Progenitor cell of endocrine pancreas (in vitro differentiated cells): ENCODE measurements around the gene TMOD2. TPM values are rescaled to one million over a fixed set of nuclear protein-coding genes. Genes with fewer than 3 reads are reported as not detected.

Experiments
- DNase-seq: peaks from one replicate; pipeline ENCODE4 v3.0.0; 2021; ENCODE audit warnings: low spot score; ENCODE audit not compliant: unreplicated experiment
- H3K27ac Mint-ChIP-seq: 2 replicates; pipeline ENCODE4 v1.8.0; 2021; ENCODE audit warnings: mild to moderate bottlenecking, moderate library complexity, mixed read lengths
- H3K27me3 Mint-ChIP-seq: 2 replicates; pipeline ENCODE4 v1.8.0; 2021; ENCODE audit warnings: mixed read lengths
- H3K36me3 Mint-ChIP-seq: 2 replicates; pipeline ENCODE4 v1.8.0; 2022; ENCODE audit warnings: mixed read lengths; ENCODE audit not compliant: insufficient read depth
- H3K4me1 Mint-ChIP-seq: 2 replicates; pipeline ENCODE4 v1.8.0; 2021; ENCODE audit warnings: low read depth, mixed read lengths
- H3K4me3 Mint-ChIP-seq: 2 replicates; pipeline ENCODE4 v1.8.0; 2021; ENCODE audit warnings: low read depth, mild to moderate bottlenecking, moderate library complexity, mixed read lengths
- H3K9me3 Mint-ChIP-seq: 2 replicates; pipeline ENCODE4 v1.8.0; 2021; ENCODE audit warnings: low read depth, mixed read lengths
- CTCF ChIP-seq: fragments of 200-600 bp; sonication (generic); IDR thresholded peaks from one replicate; pipeline ENCODE4 v1.5.0; 2021; ENCODE audit warnings: antibody characterized with exemption, mild to moderate bottlenecking; ENCODE audit not compliant: unreplicated experiment
- total RNA-seq: library from RNA; stranded (reverse); gene quantifications from 2 replicates; pipeline ENCODE4 v1.2.1, GENCODE V29; 2021

TMOD2 gene
- total RNA-seq, 1 donor from 2014 or later, result 8.1 TPM

GRCh38 chr15:51842265-51842664, 90.9 kb downstream of the TMOD2 start:
- H3K36me3 Mint-ChIP-seq, result no peaks in the 10 kb centered on the region
- peaks cover 30% of the 10 kb centered on the region for H3K4me1 Mint-ChIP-seq
- H3K4me3 Mint-ChIP-seq, result no peak overlapping the region
- H3K27ac Mint-ChIP-seq, result no peak overlapping the region
- DNase-seq, result no peak
- no peak for TF ChIP-seq CTCF
- no peaks in the 10 kb centered on the region for H3K9me3 Mint-ChIP-seq
- H3K27me3 Mint-ChIP-seq, result no peaks in the 10 kb centered on the region

- DNase-seq, result no peak
- no peak overlapping the region for H3K4me3 Mint-ChIP-seq
- no peaks in the 10 kb centered on the region for H3K36me3 Mint-ChIP-seq
- no peaks in the 10 kb centered on the region for H3K9me3 Mint-ChIP-seq
- peaks cover 24% of the 10 kb centered on the region for H3K4me1 Mint-ChIP-seq
- peak overlapping the region; percentile 3 for H3K27ac Mint-ChIP-seq
- no peaks in the 10 kb centered on the region for H3K27me3 Mint-ChIP-seq
- no peak for TF ChIP-seq CTCF
Measured at GRCh38 chr15:51842852-51843737, 91.7 kb downstream of the TMOD2 start.

GRCh38 chr15:51844747-51845426, 93.5 kb downstream of the TMOD2 start:
- H3K9me3 Mint-ChIP-seq, result no peaks in the 10 kb centered on the region
- peaks cover 24% of the 10 kb centered on the region for H3K4me1 Mint-ChIP-seq
- TF ChIP-seq CTCF, result no peak
- peaks cover 3% of the 10 kb centered on the region for H3K36me3 Mint-ChIP-seq
- no peaks in the 10 kb centered on the region for H3K27me3 Mint-ChIP-seq
- no peak for DNase-seq
- no peak overlapping the region for H3K4me3 Mint-ChIP-seq
- no peak overlapping the region for H3K27ac Mint-ChIP-seq

- no peak overlapping the region for H3K27ac Mint-ChIP-seq
- no peak for DNase-seq
- no peaks in the 10 kb centered on the region for H3K9me3 Mint-ChIP-seq
- H3K36me3 Mint-ChIP-seq, result peaks cover 3% of the 10 kb centered on the region
- TF ChIP-seq CTCF, result no peak
- no peak overlapping the region for H3K4me3 Mint-ChIP-seq
- peaks cover 24% of the 10 kb centered on the region for H3K4me1 Mint-ChIP-seq
- no peaks in the 10 kb centered on the region for H3K27me3 Mint-ChIP-seq
Measured at GRCh38 chr15:51846066-51846462, 94.7 kb downstream of the TMOD2 start.

GRCh38 chr15:51846463-51847230, 95.2 kb downstream of the TMOD2 start:
- Mint-ChIP-seq H3K9me3 (no peaks in the 10 kb centered on the region), H3K27me3 (no peaks in the 10 kb centered on the region), H3K27ac (no peak overlapping the region), H3K4me1 (peaks cover 24% of the 10 kb centered on the region), H3K4me3 (no peak overlapping the region), H3K36me3 (peaks cover 3% of the 10 kb centered on the region)
- TF ChIP-seq CTCF, result no peak
- no peak for DNase-seq
